GM12875 (cell line): ENCODE measurements around the gene GABBR1.

Experiments
- H3K4me3 ChIP-seq: one replicate; pipeline ENCODE4 v1.5.1; 2011; ENCODE audit warnings: low read depth, low read length, control low read depth
- CTCF ChIP-seq: IDR thresholded peaks from 2 replicates; pipeline ENCODE4 v1.5.1; 2011; ENCODE audit warnings: low read depth, mild to moderate bottlenecking, control low read depth, inconsistent platforms, low read length, moderate library complexity, borderline replicate concordance; ENCODE audit not compliant: insufficient read depth

GABBR1 gene

GRCh38 chr6:29537714-29538403 lies 95.1 kb downstream of the GABBR1 start:
- TF ChIP-seq CTCF = no peak
- H3K4me3 ChIP-seq = no peak overlapping the region

DNA sequence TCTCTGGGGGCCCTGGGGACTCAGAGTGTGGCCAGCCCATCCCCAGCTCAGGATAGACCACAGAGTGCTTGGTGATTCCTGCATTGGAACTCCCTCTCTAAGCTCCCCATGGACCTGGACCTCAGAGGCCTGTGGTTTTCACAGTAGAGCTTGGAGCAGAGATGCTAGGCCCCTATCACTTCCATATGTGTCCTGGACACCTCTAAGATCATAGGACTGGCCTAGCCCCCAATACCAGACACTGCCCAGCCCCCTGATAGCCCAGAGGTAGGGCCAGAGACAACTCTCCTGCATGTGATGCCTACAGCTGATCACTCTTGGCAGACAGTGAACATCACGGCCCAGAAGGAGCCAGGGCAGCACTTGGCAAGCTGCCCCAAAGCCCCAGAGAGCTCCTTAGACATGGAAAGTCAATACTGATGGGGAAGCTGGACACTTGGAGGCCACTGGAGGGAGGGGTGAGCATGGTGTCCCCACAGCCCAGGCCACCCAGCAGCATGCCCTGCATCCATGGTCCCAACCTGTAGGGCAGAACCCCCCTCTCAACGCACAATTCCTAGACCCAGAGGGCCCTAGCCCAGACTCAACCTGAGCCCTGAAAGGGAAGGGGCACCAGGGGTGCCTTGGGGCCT lies 100.5 kb downstream of the GABBR1 start:
- TF ChIP-seq CTCF = no peak
- H3K4me3 ChIP-seq = no peak overlapping the region

DNA sequence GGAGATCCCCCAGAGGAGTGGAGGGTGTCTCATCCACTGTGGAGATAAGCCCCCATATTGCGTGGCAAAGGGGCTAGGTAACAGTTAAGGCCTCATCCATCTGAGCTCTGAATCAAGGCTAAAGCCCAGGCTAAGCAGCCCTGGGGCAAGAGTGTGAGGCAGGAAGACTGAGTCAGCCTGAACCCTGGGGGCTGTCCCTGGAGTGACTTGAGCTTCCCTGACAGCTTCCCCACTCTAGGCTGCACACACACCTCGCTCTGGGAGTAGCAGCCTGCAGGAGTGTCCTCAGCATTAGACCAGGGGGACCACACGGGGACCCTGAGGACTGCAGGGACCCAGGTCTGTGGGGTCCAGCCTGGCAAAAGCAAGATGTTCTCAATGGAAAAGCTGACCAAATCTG lies 101.3 kb downstream of the GABBR1 start:
- no peak overlapping the region for H3K4me3 ChIP-seq
- no peak for TF ChIP-seq CTCF

DNA sequence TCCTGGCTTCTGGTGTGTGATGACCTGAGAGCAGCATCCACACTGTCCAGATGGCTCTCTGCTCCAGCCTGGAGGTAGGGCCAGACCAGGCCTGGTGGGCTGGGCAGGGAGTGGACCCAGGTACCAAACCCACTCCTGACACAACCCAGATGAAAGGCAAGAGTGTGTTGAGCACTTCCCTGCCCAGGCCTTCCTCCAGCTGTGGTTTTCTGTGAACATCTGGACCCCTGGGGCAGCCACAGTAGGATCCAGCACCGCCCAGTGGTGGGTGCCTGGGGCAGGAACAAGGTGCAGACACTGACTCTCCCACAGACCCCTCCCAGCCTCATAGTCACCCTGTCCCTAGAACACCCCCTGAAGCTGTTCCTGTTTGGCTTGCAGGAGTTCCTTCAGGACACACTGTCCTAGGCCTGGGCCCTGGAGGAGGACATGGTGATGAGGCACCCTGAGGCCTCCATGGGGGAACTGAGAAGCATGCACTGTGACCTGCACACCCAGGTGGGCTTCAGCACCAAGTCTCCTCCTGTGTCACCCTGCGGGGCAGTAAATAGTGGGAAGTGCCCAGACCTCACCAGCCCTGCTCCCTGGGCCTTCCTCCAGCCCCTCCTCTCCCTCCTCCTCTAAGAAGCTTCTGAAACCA lies 102.2 kb downstream of the GABBR1 start:
- TF ChIP-seq CTCF = no peak
- H3K4me3 ChIP-seq = no peak overlapping the region

DNA sequence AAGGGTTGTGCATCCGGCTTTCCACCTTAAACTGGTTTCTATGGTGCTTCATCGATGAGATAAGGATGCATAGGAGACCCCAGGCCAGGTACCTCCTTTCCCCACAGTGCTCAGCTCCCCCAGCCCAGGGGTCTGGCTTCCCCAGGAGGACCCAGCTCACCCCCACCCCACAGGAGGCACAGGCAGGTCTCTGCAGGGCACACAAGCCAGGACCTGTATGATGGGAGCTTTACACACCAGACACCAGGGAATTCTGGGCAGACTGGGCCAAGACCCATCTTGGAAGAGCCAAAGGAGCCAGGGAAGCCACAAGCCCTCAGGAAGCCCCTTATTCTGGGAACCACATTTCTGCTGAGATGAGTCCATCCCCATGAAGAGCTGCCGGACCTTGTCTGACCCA lies 103.0 kb downstream of the GABBR1 start:
- H3K4me3 ChIP-seq = no peak overlapping the region
- no peak for TF ChIP-seq CTCF

- H3K4me3 ChIP-seq = no peak overlapping the region
- no peak for TF ChIP-seq CTCF
Observed at GRCh38 chr6:29528988-29529560, 103.9 kb downstream of the GABBR1 start.

GRCh38 chr6:29528300-29528931 lies 104.6 kb downstream of the GABBR1 start:
- no peak overlapping the region for H3K4me3 ChIP-seq
- TF ChIP-seq CTCF = no peak
